PC-9 (cell line): ENCODE measurements around the gene WDR38. TPM values are rescaled to one million over a fixed set of nuclear protein-coding genes. Genes with fewer than 3 reads are reported as not detected.

Experiments
- BruUV-seq: library from RNA; stranded (reverse); fragments of 400-500 nt; replicated peaks from 2 replicates; lab custom pipeline; 2021; lab: Mats Ljungman, UMichigan
- CTCF ChIA-PET: fragments of 300-600 bp; sonication (Branson Sonifier 250); formaldehyde crosslinking; loops from one replicate; lab custom pipeline; 2022; ENCODE audit warnings: antibody characterized with exemption; lab: Charles Lee
- POLR2A ChIA-PET: fragments of 300-600 bp; sonication (Branson Sonifier 250); formaldehyde crosslinking; loops from one replicate; lab custom pipeline; 2022; ENCODE audit warnings: antibody characterized with exemption; ENCODE audit not compliant: unreplicated experiment; lab: Charles Lee
- DNase-seq, 2 experiments: peaks; one replicate each; pipeline versions ENCODE4 v3.0.0 to v3.0.0-alpha.2; 2015 to 2022; ENCODE audit warnings: mixed read lengths in 1 of 2
- H2AFZ ChIP-seq: fragments of 200-600 bp; sonication (generic); 2 replicates; pipeline ENCODE4 v1.8.1; 2017; ENCODE audit warnings: antibody characterized with exemption
- H3F3A ChIP-seq: fragments of 200-600 bp; sonication (generic); 2 replicates; pipeline ENCODE4 v1.8.1; 2017; ENCODE audit warnings: antibody characterized with exemption, mild to moderate bottlenecking, low read depth; ENCODE audit not compliant: insufficient read depth
- H3K27ac ChIP-seq: fragments of 200-600 bp; sonication (generic); 2 replicates; pipeline ENCODE4 v1.6.1; 2016; ENCODE audit warnings: mixed run types
- H3K27me3 ChIP-seq: fragments of 200-600 bp; sonication (generic); 2 replicates; pipeline ENCODE4 v1.6.1; 2016; ENCODE audit warnings: low read depth, mixed run types; ENCODE audit not compliant: insufficient read depth
- H3K36me3 ChIP-seq: fragments of 200-600 bp; sonication (generic); 2 replicates; pipeline ENCODE4 v1.6.1; 2016; ENCODE audit warnings: low read depth, mixed run types
- H3K4me1 ChIP-seq: fragments of 200-600 bp; sonication (generic); replicated peaks from 2 replicates; pipeline ENCODE4 v1.6.1; 2016; ENCODE audit warnings: mixed run types; ENCODE audit not compliant: insufficient read depth
- H3K4me2 ChIP-seq: fragments of 200-600 bp; sonication (generic); 2 replicates; pipeline ENCODE4 v1.6.1; 2017; ENCODE audit warnings: mixed run types
- H3K4me3 ChIP-seq: fragments of 200-600 bp; sonication (generic); 2 replicates; pipeline ENCODE4 v1.6.1; 2016; ENCODE audit warnings: mixed run types
- H3K79me2 ChIP-seq: fragments of 200-600 bp; sonication (generic); 2 replicates; pipeline ENCODE4 v1.6.1; 2017; ENCODE audit warnings: low read depth, mixed run types
- H3K9me2 ChIP-seq: fragments of 200-600 bp; sonication (generic); 2 replicates; pipeline ENCODE4 v1.8.1; 2017; ENCODE audit warnings: mild to moderate bottlenecking; ENCODE audit not compliant: insufficient read depth
- H3K9me3 ChIP-seq: fragments of 200-600 bp; sonication (generic); 2 replicates; pipeline ENCODE4 v1.8.1; 2016; ENCODE audit warnings: low read depth; ENCODE audit not compliant: insufficient read depth
- H4K20me1 ChIP-seq: fragments of 200-600 bp; sonication (generic); 2 replicates; pipeline ENCODE4 v1.8.1; 2017; ENCODE audit not compliant: insufficient read depth
- CTCF ChIP-seq: fragments of 200-600 bp; sonication (generic); conservative IDR thresholded peaks from 2 replicates; pipeline ENCODE4 v1.6.1; 2017; ENCODE audit warnings: mixed run types, antibody characterized with exemption, mild to moderate bottlenecking, moderate library complexity
- EZH2 ChIP-seq: fragments of 200-600 bp; sonication (generic); IDR thresholded peaks from 2 replicates; pipeline ENCODE4 v1.8.0; 2017; ENCODE audit warnings: antibody characterized with exemption, low read depth
- intact Hi-C: fragments of 100-400 bp; cut with micrococcal nuclease; formaldehyde crosslinking; loops from one replicate; pipeline ENCODE4 v1.10.0; 2022; ENCODE audit not compliant: unreplicated experiment
- total RNA-seq: library from RNA; stranded (reverse); gene quantifications from 2 replicates; pipeline ENCODE4 v1.2.3, GENCODE V29; 2021

Gene WDR38
- total RNA-seq, 1 experiment from 2014 or later = not detected

DNA sequence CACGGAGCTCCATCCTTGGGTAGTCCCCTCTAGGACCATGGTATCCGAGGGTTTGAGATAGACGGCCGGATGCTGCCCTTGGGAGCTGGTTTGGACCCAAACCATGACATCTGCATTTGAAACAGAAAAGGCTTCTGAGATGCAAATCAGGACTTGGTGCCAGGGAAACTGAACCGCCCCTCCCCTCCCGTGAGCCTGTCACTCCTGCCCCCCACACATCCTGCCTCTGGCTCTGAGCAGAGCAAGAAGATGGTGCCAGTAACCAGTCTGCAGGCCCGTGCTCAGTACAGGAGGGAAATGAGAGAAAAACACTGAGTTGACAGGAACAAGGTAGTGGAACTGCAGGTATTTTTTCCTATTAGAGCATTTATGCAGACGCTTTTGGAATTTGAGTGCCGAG lies 27.2 kb downstream of the WDR38 start:
- Histone ChIP-seq H3K9me2 (no peaks in the 10 kb centered on the region), H3K4me3 (no peak overlapping the region), H4K20me1 (peaks cover 8% of the 10 kb centered on the region), H2AFZ (no peak overlapping the region), H3K9me3 (no peaks in the 10 kb centered on the region), H3K4me2 (no peak overlapping the region), H3F3A (peaks cover 33% of the 10 kb centered on the region), H3K4me1 (no peaks in the 10 kb centered on the region), H3K36me3 (no peaks in the 10 kb centered on the region; the same call in 1 of the 2 replicates), H3K27ac (no peak overlapping the region), H3K79me2 (no peaks in the 10 kb centered on the region), H3K27me3 (no peaks in the 10 kb centered on the region)
- no peak for DNase-seq
- TF ChIP-seq CTCF (no peak), EZH2 (no peak)
- CTCF ChIA-PET = no interaction called here
- intact Hi-C loops = no loop called here
- POLR2A ChIA-PET = interaction anchor here (0.7 kb wide), 1 partner anchor 632 kb away, joined by 4 read pairs; no protein-coding TSS in a partner anchor
- BruUV-seq = no TSS peak

GRCh38 chr9:124881138-124881743 lies 28.0 kb downstream of the WDR38 start:
- Histone ChIP-seq H3K9me3 (no peaks in the 10 kb centered on the region), H3K79me2 (no peaks in the 10 kb centered on the region), H3F3A (peaks cover 30% of the 10 kb centered on the region), H3K4me3 (no peak overlapping the region), H4K20me1 (peaks cover 8% of the 10 kb centered on the region), H3K27me3 (no peaks in the 10 kb centered on the region), H3K36me3 (no peaks in the 10 kb centered on the region; the same call in 1 of the 2 replicates), H3K27ac (no peak overlapping the region), H3K9me2 (no peaks in the 10 kb centered on the region), H3K4me2 (no peak overlapping the region), H3K4me1 (no peaks in the 10 kb centered on the region), H2AFZ (no peak overlapping the region)
- BruUV-seq = no TSS peak
- POLR2A ChIA-PET = no interaction called here
- intact Hi-C loops = no loop called here
- DNase-seq = no peak
- TF ChIP-seq EZH2 = no peak
- no peak for TF ChIP-seq CTCF
- CTCF ChIA-PET = no interaction called here

DNA sequence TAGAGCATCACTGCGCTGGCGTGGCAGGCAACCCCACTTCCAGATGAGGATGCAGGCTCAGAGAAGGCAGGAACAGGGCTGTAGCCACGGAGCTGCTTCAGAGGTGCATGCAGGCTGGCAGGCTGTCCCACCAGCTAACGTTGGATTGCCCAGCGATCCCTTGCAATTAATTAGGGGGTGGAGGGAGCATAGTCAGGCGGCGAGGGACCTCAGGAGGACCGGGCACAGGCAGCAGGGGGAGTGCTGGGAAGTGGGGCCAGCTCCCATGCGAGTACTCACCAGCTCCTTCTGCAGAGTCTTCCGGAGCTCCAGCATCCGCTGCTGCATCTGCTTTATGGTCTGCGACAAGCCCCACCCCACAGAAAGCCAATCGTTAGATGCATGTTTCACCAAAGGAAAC lies 29.0 kb downstream of the WDR38 start:
- TF ChIP-seq EZH2 (no peak), CTCF (no peak)
- no peaks in the 10 kb centered on the region; the same call in 1 of the 2 replicates for H3K36me3 ChIP-seq
- H3K27me3 ChIP-seq = no peaks in the 10 kb centered on the region
- BruUV-seq = no TSS peak
- H3F3A ChIP-seq = peaks cover 22% of the 10 kb centered on the region
- CTCF ChIA-PET = no interaction called here
- no peak overlapping the region for H3K4me3 ChIP-seq
- DNase-seq = no peak
- H3K9me3 ChIP-seq = no peaks in the 10 kb centered on the region
- H3K9me2 ChIP-seq = no peaks in the 10 kb centered on the region
- no peak overlapping the region for H3K4me2 ChIP-seq
- no peak overlapping the region for H3K27ac ChIP-seq
- POLR2A ChIA-PET = no interaction called here
- no peaks in the 10 kb centered on the region for H3K4me1 ChIP-seq
- intact Hi-C loops = no loop called here
- no peak overlapping the region for H2AFZ ChIP-seq
- no peaks in the 10 kb centered on the region for H3K79me2 ChIP-seq
- H4K20me1 ChIP-seq = peaks cover under 1% of the 10 kb centered on the region; the same call in 1 of the 2 replicates
